HEK293 (cell line): Measurements from ENCODE around the gene SRCIN1.

Experiments used
- CTCF ChIA-PET: fragments of 350-600 bp; formaldehyde crosslinking; extraction: SDS; loops from one replicate; lab custom pipeline; 2021; ENCODE audit warnings: antibody characterized with exemption; lab: Yijun Ruan, JAX
- POLR2A ChIA-PET: fragments of 300-600 bp; formaldehyde crosslinking; extraction: SDS; loops from one replicate; lab custom pipeline; 2020; ENCODE audit warnings: antibody characterized with exemption, inconsistent platforms; lab: Yijun Ruan, JAX
- H3K27ac ChIP-seq: fragments of 200-500 bp; sonication (Bioruptor generic); 2 replicates; pipeline ENCODE4 v1.5.1; 2014; ENCODE audit warnings: low read depth, low read length, control low read depth, inconsistent platforms; ENCODE audit errors: extremely low read depth
- H3K36me3 ChIP-seq, 2 experiments: fragments of 200-500 bp in 1 of 2; sonication (Bioruptor generic) in 1 of 2; 1 replicate in 1 of 2; 2 replicates in 1 of 2; pipeline ENCODE4 v1.5.1; 2014 to 2017; ENCODE audit warnings: inconsistent platforms in 2 of 2, low read length in 2 of 2; ENCODE audit not compliant: control insufficient read depth in 2 of 2, insufficient read depth in 1 of 2
- H3K4me1 ChIP-seq: fragments of 200-500 bp; sonication (Bioruptor generic); 2 replicates; pipeline ENCODE4 v1.5.1; 2014; ENCODE audit warnings: mild to moderate bottlenecking, low read length, inconsistent platforms; ENCODE audit not compliant: control insufficient read depth, insufficient read depth
- H3K4me3 ChIP-seq: 2 replicates; pipeline ENCODE4 v1.5.1; 2011; ENCODE audit warnings: low read depth, mild to moderate bottlenecking, control low read depth, low read length, moderate library complexity
- H3K9me3 ChIP-seq: fragments of 200-500 bp; sonication (Bioruptor generic); 2 replicates; pipeline ENCODE4 v1.5.1; 2014; ENCODE audit warnings: low read depth, low read length, inconsistent platforms; ENCODE audit not compliant: control insufficient read depth, insufficient read depth
- PRDM1 ChIP-seq: fragments of 450-650 bp; formaldehyde crosslinking; IDR thresholded peaks from 2 replicates; pipeline ENCODE4; 2016; ENCODE audit warnings: missing biosample characterization, missing genetic modification characterization
- PRDM10 ChIP-seq: fragments of 450-650 bp; formaldehyde crosslinking; IDR thresholded peaks from 2 replicates; pipeline ENCODE4 v1.5.1; 2016; ENCODE audit warnings: missing biosample characterization, missing genetic modification characterization
- PRDM6 ChIP-seq: fragments of 450-650 bp; formaldehyde crosslinking; IDR thresholded peaks from 2 replicates; pipeline ENCODE4 v1.5.1; 2017; ENCODE audit warnings: missing biosample characterization, missing genetic modification characterization
- SP2 ChIP-seq: fragments of 450-650 bp; formaldehyde crosslinking; IDR thresholded peaks from 2 replicates; pipeline ENCODE4 v1.5.1; 2016; ENCODE audit warnings: missing biosample characterization, missing genetic modification characterization
- TSHZ1 ChIP-seq: fragments of 450-650 bp; formaldehyde crosslinking; IDR thresholded peaks from 2 replicates; pipeline ENCODE4 v1.5.1; 2016; ENCODE audit warnings: missing biosample characterization, missing genetic modification characterization, borderline replicate concordance
- WT1 ChIP-seq: fragments of 450-650 bp; formaldehyde crosslinking; IDR thresholded peaks from 2 replicates; pipeline ENCODE4 v1.5.1; 2016; ENCODE audit warnings: missing biosample characterization, missing genetic modification characterization
- YY1 ChIP-seq: fragments of 450-650 bp; formaldehyde crosslinking; IDR thresholded peaks from 2 replicates; pipeline ENCODE4 v1.5.1; 2018; ENCODE audit warnings: missing biosample characterization, missing genetic modification characterization
- ZBTB10 ChIP-seq: fragments of 450-650 bp; formaldehyde crosslinking; IDR thresholded peaks from 2 replicates; pipeline ENCODE4 v1.5.1; 2016; ENCODE audit warnings: missing biosample characterization, missing genetic modification characterization
- ZBTB20 ChIP-seq: fragments of 450-650 bp; formaldehyde crosslinking; IDR thresholded peaks from 2 replicates; pipeline ENCODE4 v1.5.1; 2016; ENCODE audit warnings: missing biosample characterization, missing genetic modification characterization
- ZFHX2 ChIP-seq: fragments of 450-650 bp; formaldehyde crosslinking; conservative IDR thresholded peaks from 2 replicates; pipeline ENCODE4 v1.5.1; 2016; ENCODE audit warnings: missing biosample characterization, missing genetic modification characterization
- ZNF24 ChIP-seq: fragments of 450-650 bp; formaldehyde crosslinking; IDR thresholded peaks from 2 replicates; pipeline ENCODE4 v1.5.1; 2016; ENCODE audit warnings: missing biosample characterization, missing genetic modification characterization
- ZNF404 ChIP-seq: fragments of 450-650 bp; formaldehyde crosslinking; IDR thresholded peaks from 2 replicates; pipeline ENCODE4 v1.5.1; 2017; ENCODE audit warnings: missing biosample characterization, missing genetic modification characterization
- ZNF521 ChIP-seq: fragments of 450-650 bp; formaldehyde crosslinking; IDR thresholded peaks from 2 replicates; pipeline ENCODE4 v1.5.1; 2017; ENCODE audit warnings: missing biosample characterization, mild to moderate bottlenecking, missing genetic modification characterization
- ZNF645 ChIP-seq: fragments of 450-650 bp; formaldehyde crosslinking; IDR thresholded peaks from 2 replicates; pipeline ENCODE4; 2016; ENCODE audit warnings: missing biosample characterization, missing genetic modification characterization

Gene SRCIN1

GRCh38 chr17:38512473-38513058, 93.2 kb downstream of the SRCIN1 start (continued):
- TF ChIP-seq YY1 (tag by site-specific recombination) (no peak), ZNF404 (tag by site-specific recombination) (no peak)

- POLR2A ChIA-PET: interaction anchor here (0.7 kb wide), 1 partner anchor 48 kb away, joined by 4 read pairs; no protein-coding TSS in a partner anchor
- Histone ChIP-seq H3K36me3 (no peaks in the 10 kb centered on the region), H3K4me3 (no peak overlapping the region), H3K9me3 (no peaks in the 10 kb centered on the region), H3K27ac (no peak overlapping the region), H3K4me1 (no peaks in the 10 kb centered on the region)
- CTCF ChIA-PET: interaction anchor here (0.5 to 11.1 kb wide), 9 partner anchors 19 to 163 kb away, joined by 3 to 128 read pairs (median 4); partner anchors contain the start of gene EPOP
- TF ChIP-seq PRDM6 (tag by site-specific recombination) (no peak), ZNF24 (tag by site-specific recombination) (no peak), WT1 (tag by site-specific recombination) (peak; percentile 75), TSHZ1 (tag by site-specific recombination) (0 out of 2 replicates have a peak, but pooled peaks have one; percentile 35), ZNF521 (tag by site-specific recombination) (no peak), ZBTB20 (tag by site-specific recombination) (0 out of 2 replicates have a peak, but pooled peaks have one; percentile 2), ZNF645 (no peak), PRDM10 (tag by site-specific recombination) (peak; percentile 55; the same call in 1 of the 2 replicates), PRDM1 (tag by site-specific recombination) (no peak), ZBTB10 (tag by site-specific recombination) (peak; percentile 25; the same call in 1 of the 2 replicates), ZFHX2 (tag by site-specific recombination) (0 out of 2 replicates have a peak, but pooled peaks have one; percentile 3), SP2 (tag by site-specific recombination) (peak; percentile 41; the same call in 1 of the 2 replicates)
Observed at GRCh38 chr17:38511150-38512108, 94.3 kb downstream of the SRCIN1 start.
